NT2/D1 (cell line): ENCODE results near the gene CSN3.

Experiments
- YY1 ChIP-seq: IDR thresholded peaks from 2 replicates; pipeline ENCODE4 v1.6.1; 2011; ENCODE audit not compliant: insufficient read length, insufficient read depth
- ZNF274 ChIP-seq: IDR thresholded peaks from 2 replicates; pipeline ENCODE4 v1.6.1; 2011; ENCODE audit warnings: mild to moderate bottlenecking, low read depth, low read length

DNA sequence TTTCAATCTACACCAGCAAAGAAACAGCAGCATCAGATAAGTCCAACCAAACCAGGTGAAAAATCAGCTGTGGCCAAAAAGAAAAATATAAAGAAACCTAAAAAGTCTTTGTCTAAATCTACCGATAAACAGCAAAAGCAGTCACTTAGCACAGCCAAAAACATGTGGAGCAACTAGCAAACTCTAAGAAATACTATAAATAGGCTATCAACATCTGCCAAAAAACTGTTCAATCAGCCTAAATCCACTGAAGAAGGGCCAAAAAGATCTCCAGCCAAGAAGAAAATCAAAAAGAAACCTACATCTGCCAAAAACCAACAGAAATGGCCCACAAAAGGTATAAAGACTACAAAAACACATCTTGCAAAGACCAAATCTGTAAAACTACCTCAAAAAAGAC lies 55.7 kb downstream of the CSN3 start:
- TF ChIP-seq YY1 = no peak
- no peak for TF ChIP-seq ZNF274
